Measurements from ENCODE around the gene DEFB128. TPM values are rescaled to one million over a fixed set of nuclear protein-coding genes. Genes with fewer than 3 reads are reported as not detected.

DEFB128 gene
- total and polyA plus RNA-seq, 11 donors = not detected

DNA sequence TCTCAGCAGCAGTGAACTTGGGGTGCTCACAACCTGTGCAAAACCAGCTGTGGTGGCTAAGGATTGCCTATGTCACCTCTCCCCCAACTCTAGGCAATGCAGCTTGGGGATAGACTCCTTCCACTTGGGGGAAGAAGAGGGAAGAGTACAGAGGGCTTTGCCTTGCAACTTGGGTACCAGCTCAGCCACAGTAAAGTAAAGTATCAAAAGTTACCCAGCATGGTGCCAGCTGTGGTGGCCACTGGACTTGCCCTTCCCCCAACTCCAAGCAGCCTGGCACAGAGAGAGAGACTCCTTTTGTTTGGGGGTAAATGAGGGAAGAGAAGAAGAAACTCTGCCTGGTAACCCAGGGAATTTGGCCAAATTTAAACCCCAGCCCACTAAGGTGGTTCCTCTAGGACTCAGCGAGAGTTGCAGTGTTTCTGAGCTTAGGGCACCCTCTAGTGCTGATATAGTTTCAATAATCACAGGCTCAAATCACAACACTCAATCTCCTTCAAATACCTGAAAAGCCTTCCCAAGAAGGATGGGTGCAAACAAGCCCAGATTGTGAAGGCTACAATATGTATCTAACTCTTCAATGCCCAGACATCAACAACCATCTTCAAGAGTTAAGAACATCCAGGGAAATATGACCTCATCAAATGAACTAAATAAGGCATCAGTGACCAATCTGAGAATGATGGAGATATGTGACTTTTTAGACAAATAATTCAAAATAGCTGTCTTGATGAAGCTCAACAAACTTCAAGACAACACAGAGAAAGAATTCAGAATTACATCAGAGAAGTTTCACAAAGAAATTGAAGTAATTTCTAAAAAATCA, 30.0 kb upstream of the DEFB128 start:
- Histone ChIP-seq H3K4me3 (no peak overlapping the region), H3K36me3 (no peaks in the 10 kb centered on the region), H3K27ac (no peak overlapping the region), H3K27me3 (peaks cover 0 to 14% (median 0%) of the 10 kb centered on the region in 9 donors), H3K9me3 (no peaks in the 10 kb centered on the region), H3K4me1 (peaks cover 0 to 9% (median 0%) of the 10 kb centered on the region in 12 donors)
- ATAC-seq = peak in 3 of 4 donors; percentile 63 to 71 (median 66)
- intact Hi-C loops (cut with DNase I) = no loop called here
- no peak for TF ChIP-seq POLR2A (IDR thresholded peaks at IDR 0.05)
- peak in 10 of 12 donors; percentile 24 to 53 (median 40) for TF ChIP-seq CTCF (IDR thresholded peaks at IDR 0.05)
- 0 to 6% (median 1%) methylated on average over 1 of the region's 1 CpG for WGBS, 4 donors
- DNase-seq = no peak

- intact Hi-C loops (cut with DNase I) = no loop called here
- no peak overlapping the region for H3K4me3 ChIP-seq
- WGBS, 4 donors = 18 to 35% (median 25%) methylated on average over 1 of the region's 1 CpG
- no peaks in the 10 kb centered on the region for H3K36me3 ChIP-seq
- no peaks in the 10 kb centered on the region for H3K9me3 ChIP-seq
- H3K27me3 ChIP-seq = peaks cover 0 to 14% (median 0%) of the 10 kb centered on the region in 9 donors
- peaks cover 0 to 9% (median 0%) of the 10 kb centered on the region in 12 donors for H3K4me1 ChIP-seq
- H3K27ac ChIP-seq = peak overlapping the region; percentile 6 to 78 (median 61)
- DNase-seq (no peak), ATAC-seq (peak; percentile 85 to 94 (median 90))
- TF ChIP-seq POLR2A (IDR thresholded peaks at IDR 0.05) = no peak
- no peak for TF ChIP-seq CTCF (IDR thresholded peaks at IDR 0.05)
Measured at GRCh38 chr20:217266-217665, 27.8 kb upstream of the DEFB128 start.

DNA sequence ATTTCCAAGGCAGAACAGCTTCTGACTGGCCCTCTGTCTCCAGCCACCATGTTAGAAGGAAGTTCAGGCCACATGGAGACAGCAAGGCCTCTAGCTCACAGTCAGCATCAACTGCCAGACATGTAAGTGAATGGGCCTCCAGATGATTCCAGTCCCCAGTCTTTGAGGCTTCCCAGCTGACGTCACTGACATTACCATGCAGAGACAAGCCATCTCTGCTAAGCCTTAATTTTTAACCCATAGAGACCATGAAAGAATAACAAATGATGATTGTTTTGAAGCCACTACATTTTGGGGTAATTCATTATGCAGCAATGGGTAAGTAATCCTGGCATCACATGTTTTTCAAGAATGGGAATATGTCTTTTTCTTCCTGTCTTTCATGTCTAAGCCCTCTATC, 26.3 kb upstream of the DEFB128 start:
- H3K27ac ChIP-seq = peak overlapping the region in 2 of 12 donors; percentile 64 to 77
- ATAC-seq (no peak), DNase-seq (no peak)
- no peak overlapping the region for H3K4me3 ChIP-seq
- intact Hi-C loops (cut with DNase I) = no loop called here
- no peaks in the 10 kb centered on the region for H3K36me3 ChIP-seq
- peaks cover 0 to 9% (median 0%) of the 10 kb centered on the region in 12 donors for H3K4me1 ChIP-seq
- H3K9me3 ChIP-seq = no peaks in the 10 kb centered on the region
- WGBS, 4 donors = 40 to 52% (median 50%) methylated on average over 1 of the region's 1 CpG
- peaks cover 0 to 14% (median 0%) of the 10 kb centered on the region in 9 donors for H3K27me3 ChIP-seq
- no peak for TF ChIP-seq CTCF (IDR thresholded peaks at IDR 0.05)
- no peak for TF ChIP-seq POLR2A (IDR thresholded peaks at IDR 0.05)

DNA sequence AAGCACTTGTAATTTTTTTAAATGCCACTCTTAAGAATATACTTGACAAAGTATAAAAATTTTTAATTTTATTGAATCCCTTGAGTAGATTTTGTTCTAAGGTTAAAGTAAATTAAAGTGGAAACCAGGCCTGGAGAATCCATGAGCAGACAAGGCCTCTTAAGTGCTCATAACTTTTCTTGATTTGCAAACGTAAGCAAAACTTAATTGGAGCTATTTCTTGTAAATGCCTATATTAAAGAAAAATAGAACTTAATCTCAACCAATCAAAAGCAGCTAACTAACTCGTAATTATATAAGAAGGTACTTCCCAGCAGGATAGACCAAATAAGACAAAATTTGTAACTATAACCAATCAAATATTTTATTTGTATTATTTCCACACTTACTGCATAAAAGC, 24.9 kb upstream of the DEFB128 start:
- DNase-seq (no peak), ATAC-seq (no peak)
- intact Hi-C loops (cut with DNase I) = loop anchor here in 1 of 10 donors (5.0 kb wide), 1 partner anchor 53 kb away; no protein-coding TSS in a partner anchor
- Histone ChIP-seq H3K36me3 (no peaks in the 10 kb centered on the region), H3K27ac (no peak overlapping the region), H3K9me3 (no peaks in the 10 kb centered on the region), H3K27me3 (peaks cover 0 to 7% (median 0%) of the 10 kb centered on the region in 9 donors), H3K4me3 (no peak overlapping the region), H3K4me1 (peaks cover 0 to 10% (median 0%) of the 10 kb centered on the region in 12 donors)
- 51 to 63% (median 54%) methylated on average over 2 of the region's 2 CpGs for WGBS, 4 donors
- no peak for TF ChIP-seq POLR2A (IDR thresholded peaks at IDR 0.05)
- TF ChIP-seq CTCF (IDR thresholded peaks at IDR 0.05) = no peak
